Brain pericyte (primary cell): ENCODE results near the gene ELOVL2.

Source experiments
- DNase-seq: peaks from one replicate; pipeline ENCODE4 v3.0.0-alpha.2; 2012; ENCODE audit warnings: low read depth, low spot score

Gene ELOVL2

DNA sequence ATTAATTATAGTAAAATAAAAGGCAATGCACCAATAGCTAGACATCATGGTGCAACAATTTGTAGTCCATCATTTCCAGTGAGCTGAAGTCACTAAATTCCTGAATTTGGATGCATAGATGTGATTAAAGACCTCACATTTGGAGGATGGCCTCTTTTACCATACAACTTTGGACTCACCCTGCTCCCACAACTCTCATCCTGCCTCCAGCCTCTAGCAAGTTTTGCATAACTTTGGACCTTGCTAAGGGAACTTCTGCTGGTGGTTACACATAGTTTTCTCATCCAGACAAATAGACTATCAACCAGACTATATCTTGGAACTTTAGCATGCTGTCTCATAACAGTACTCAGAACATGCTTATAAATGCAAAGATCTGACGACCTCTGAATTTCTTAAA, 12.8 kb upstream of the ELOVL2 start:
- no peak for DNase-seq

DNA sequence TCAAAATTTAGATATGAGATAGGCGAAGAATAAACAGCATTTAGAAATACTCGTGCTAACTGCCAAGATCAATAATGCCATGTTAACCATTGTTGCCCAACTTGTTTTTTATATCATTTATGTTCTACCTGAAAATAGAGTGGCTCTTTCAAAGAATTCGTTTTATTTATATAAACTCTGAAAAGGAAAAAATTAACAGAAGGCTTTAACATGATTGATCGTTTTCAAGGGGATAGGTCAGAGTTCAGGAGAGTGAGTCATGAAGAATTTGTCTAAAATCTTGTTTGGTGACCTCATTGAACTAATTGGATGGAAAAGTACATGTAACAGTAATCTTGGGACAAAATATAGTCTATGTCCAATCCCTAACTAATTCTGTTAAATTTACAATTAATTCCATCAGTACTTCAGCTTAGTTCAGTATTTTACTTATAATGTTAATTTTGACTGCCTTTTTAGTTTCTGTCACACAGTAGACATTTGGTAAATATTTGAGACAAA, 11.1 kb upstream of the ELOVL2 start:
- DNase-seq = no peak

DNA sequence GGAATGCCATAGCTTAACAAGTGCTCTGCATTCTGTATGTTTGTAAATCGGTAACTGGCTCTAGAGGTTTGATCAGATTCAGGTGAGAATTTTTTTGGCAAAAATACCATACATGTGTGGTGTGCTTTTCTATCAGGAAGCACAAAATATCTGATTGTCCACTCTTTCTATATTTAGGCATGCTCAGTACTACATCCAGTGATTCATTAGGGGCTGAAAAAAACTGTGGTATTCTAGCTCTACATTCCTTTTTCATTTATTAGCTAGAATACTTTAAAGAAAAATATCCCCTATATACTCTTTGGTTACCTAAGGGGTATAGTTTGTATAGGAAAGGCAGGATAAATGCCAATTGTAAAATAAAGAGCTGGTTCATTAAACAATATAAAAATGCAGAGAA, 10.6 kb upstream of the ELOVL2 start:
- DNase-seq = no peak

DNA sequence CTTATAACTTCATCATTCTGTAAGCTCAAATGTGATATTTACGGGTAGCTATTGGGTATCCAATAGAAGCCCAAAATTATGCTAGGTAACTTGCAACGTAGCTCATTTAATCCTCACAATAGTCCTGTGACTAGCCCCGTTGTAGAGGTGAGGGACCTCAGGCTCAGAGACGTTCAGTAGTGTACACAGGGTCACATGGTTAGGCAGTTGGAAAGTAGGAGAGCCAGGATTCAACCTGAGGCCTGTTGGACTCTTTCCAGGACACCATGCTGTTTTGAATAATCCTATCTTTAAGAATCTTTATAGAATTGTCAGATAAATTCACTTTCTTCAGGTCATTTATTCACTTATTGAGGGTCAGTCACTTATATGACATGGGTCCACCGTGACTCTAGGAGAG, 9.2 kb upstream of the ELOVL2 start:
- DNase-seq = no peak

DNA sequence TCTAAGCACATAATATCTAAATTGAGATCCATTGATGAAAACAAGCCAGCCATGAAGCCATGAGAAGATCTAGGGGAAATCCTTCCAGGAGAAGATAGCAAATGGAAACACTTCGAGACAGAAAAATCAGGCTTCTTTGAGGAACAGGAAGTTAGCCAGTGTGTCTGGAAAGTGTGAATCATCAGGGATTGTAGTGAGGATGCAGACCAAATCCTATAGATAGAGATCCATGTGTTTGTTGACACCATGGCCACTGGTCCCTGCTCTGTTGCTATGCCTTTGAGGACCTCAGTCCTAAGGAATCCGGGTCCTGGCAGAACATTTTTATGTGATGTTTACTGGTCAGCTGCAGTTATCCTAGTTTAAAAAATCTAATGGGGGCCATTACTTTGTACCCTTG, 6.6 kb upstream of the ELOVL2 start:
- DNase-seq = no peak

DNA sequence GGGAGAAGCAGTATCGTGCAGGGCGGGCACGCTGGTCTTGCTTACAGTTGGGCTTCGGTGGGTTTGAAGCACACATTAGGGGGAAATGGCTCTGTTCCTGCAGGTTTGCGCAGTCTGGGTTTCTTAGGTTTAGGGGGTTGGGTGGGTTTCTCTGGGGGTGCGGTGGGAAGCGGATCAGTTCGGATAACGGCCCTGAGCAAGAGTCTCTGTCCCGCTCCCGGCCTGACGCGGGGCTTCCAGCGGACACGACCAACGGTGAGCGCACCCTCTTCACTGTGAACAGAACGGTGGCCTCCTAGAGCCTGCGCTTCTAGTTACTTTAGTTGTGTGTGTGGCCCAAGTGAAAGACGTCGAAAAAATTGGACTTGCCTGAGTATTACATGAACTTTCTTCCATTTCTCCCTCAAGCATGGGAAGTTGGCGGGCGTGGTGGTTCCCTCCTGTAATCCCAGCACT, 635 bp upstream of the ELOVL2 start:
- no peak for DNase-seq

DNA sequence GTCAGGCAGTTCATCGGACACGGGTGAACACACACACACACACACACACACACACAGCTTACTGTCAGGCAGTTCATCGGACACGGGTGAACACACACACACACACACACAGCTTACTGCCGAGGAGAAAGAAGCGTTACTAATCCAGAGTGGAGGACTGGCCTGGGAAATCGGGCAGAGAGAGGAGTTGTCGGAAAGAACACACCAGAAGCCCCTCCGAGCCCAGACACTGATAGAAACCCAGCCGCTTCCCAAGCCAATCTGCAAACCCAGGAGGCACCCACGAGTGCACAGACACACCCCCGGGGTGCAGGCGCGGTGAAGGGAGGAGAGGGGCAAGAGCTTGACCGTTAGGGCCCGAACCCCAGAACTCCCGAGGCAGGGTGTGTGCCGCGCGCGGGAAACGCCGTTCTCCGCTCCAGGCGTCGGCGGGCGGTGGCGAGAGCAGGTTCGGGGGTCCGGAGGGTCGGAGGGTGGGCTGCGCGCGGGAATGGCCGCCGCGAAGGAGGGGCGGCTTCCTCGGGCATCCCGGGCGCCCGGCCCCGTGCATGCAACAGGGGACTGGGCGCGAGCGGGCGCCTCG, 636 bp downstream of the ELOVL2 start:
- no peak for DNase-seq

DNA sequence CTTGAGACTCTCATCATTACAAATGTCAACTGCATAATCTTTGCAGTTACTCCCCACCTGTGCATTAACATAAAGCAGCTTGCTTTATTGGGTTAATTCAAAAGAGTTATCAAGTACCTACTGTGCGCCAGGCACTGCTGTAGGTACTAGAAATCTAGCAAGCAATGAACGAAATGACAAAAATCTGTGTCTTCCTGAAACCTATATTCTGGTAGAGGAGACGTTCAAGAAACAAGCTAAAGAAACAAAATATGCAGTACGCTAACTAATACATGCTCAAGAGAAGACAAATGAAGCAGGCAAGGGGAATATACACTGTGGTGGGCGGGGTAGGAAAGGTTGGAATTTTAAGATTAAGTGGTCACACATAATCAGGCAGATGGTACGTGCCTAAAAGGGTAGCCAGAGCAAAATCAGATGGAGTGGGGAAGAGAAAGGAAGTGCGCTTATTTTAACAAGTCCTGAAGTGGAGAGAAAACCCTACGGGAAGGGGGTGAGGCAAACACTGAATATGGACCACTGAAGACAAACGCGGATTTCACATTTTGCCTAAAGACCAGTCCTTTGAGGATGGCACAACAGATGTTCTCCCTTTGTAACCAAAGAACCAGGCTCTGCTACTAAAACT, 1.2 kb downstream of the ELOVL2 start:
- no peak for DNase-seq

DNA sequence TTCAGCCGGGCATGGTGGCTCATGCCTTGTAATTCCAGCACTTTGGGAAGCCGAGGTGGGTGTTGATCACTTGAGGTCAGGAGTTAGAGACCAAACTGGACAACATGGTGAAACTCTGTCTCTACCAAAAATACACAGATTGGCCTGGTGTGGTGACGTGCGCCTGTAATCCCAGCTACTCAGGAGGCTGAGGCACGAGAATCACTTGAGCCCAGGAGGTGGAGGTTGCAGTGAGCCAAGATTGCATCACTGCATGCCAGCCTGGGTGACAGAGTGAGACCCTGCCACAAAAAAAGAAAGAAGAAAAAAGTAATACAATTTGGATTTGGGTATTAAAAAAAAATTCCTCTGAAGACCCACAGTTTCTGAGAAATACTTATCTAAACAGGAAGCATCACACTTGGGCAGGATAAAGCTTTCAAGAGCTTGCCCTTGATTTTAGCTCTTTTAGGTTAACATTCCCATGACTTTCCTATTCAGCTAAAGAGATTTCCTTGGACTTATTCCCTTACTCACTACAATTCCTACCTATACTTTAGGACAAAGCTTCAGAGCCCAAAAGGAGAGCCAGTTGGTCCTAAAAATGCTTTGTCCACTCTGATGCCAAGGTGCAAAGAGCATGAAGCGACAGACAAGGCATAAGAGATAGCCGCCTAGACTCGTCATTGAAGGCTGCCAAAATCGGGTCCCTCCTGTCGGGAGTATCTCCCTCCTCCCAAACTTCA, 1.9 kb downstream of the ELOVL2 start:
- no peak for DNase-seq

DNA sequence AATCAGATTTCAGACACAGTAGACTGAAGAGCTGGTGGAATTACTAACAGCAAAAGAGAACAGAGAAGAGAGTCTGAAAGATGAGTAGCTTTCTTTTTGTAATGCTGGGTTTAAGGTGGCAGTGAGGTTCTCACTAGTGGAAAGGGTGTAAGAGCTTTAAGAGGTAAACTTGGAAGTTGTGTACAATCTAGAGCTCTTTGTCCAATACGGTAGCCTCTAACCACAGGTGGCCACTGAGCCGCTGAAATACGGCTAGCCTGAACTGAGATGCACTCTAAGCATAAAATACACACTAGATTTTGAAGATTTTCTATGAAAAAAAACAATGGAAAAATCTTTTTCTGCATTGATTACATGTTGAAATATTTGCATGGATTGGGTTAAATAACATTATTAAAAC, 4.0 kb downstream of the ELOVL2 start:
- no peak for DNase-seq

DNA sequence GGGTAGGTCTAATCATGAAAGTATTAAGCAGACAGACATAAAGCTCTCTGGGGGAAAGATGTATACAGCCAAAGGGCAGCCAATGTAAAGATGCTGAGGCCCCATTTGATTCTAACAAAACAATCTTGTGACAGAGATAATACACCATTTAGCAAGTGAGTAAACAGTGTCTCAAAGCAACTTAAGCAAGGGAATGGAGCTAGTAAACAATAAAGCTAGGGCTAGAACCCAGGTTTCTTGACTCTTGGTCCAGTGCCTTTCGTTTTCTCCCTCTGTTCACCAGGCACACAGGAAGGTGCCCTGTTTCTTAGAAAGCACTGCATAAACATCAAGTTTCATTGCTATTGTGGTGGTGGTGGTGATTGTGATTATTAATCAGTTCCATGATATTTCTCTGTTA, 5.1 kb downstream of the ELOVL2 start:
- no peak for DNase-seq

DNA sequence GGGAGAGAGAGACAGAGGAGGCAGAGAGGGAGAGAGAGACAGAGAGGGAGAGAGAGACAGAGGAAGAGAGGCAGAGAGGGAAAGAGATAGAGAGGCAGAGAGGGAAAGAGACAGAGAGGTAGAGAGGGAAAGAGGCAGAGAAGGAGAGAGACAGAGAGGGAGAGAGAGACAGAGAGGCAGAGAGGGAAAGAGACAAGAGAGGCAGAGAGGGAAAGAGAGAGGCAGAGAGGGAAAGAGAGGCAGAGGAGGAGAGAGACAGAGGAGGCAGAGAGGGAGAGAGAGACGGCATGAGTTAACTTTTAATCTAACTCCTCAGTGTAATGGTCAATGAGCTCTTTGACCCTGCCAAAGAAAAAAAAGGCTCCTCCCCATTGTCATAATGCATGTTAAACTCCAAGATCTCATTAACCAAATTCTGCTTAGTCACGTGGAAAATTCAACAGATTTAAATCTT, 7.1 kb downstream of the ELOVL2 start:
- no peak for DNase-seq

DNA sequence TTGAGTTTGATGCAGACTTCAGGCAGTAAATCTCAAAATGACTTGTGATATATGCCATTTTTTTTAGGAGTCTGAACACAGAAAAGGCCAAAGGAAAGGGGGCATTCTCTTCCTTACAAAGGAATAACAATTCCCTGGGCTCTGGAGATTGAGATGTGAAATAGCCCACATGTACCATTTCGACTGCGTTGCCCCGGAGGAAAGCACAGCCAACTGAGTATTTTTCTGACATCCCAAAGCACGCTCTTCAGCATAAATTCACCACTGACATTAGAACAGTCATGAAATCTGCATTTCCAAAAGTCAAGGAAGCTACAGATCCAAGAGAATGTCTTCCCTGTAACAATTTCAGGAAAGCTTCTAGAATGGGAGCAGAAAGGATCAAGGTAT, 7.8 kb downstream of the ELOVL2 start:
- no peak for DNase-seq

DNA sequence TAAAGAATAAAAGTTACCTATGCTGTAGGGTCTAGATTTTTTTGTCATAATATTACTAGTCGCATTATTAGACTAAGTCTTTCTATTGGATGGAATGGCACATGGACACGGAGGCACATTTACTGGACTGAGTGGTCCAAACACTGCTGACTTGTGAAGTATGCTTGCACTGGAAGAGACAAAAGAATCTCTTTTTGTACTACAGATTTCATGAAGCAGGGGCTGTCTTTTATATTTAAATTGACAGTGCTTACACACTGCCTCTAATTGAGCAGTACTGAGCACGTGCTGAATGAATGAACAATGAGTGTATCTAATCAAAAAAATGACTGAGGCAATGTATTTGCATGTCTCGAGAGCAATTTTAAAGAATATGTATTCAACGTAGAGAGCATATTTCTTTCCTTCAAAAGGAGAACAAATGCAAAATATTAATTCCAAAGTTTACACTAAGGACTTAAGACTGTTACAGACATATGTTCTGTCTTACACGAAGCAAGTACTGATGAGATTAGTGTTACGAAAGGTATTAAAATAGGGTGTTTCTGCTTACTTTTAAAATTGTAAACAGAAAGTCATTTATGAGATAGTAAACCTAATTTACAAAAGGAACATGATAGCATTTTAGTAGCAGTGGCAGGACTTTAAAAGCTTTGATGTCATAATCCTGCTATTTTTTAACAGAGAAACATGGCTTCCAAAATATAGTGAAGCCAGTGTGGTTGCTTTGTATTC, 8.3 kb downstream of the ELOVL2 start:
- no peak for DNase-seq

DNA sequence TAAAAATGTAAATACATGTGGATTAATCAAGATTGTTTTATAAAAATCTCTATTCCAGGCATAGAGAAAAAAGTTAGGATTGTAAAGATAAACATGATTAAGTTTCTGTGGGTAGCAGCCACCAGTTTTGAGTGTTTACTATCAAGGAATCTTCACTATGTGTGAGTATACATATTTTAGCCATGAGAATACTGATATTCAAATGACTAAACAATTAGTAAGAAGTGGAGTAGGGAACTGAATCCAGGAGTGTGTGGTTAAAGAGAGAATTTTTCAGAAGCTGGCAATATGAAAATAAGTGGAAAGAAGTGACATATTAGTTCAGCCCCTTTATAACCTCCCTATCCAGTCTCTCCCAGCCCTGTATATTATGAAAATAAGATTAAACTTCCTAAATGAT, 10.3 kb downstream of the ELOVL2 start:
- DNase-seq = no peak

DNA sequence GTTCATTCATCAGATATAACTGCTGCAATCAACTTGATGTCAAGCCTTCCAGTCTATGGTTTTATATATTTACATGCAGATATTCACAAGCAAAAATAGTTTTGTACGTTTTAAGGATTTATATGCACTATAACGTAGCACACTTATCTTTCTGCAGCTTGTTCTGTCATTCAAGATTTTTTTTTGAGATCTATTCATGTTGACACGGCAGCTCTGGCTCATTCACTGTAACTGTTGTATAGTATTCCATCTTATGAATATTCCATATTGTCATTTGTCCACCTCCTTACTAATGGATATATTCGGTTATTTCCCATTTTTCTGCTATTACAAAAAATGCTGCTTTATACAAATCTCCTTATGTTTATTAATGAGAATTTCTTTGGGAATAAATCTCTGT, 13.2 kb downstream of the ELOVL2 start:
- no peak for DNase-seq

DNA sequence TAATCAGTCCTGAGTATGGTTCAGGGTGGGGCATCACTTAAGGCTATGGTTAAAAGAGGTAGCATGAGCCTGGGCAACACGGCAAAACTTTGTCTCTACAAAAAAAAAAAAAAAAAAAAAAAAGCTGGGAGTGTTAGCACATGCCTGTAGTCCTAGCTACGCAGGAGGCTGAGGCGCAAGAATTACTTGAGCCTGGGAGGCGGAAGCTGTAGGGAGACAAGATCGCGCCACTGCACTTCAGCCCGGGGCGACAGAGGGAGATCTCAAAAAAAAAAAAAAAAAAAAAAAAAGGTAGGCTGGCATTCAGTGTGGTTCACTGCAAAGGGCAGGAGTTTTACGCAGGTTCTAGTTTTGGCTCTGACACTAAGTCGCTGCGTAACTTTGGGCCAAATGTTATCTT, 15.1 kb downstream of the ELOVL2 start:
- no peak for DNase-seq

DNA sequence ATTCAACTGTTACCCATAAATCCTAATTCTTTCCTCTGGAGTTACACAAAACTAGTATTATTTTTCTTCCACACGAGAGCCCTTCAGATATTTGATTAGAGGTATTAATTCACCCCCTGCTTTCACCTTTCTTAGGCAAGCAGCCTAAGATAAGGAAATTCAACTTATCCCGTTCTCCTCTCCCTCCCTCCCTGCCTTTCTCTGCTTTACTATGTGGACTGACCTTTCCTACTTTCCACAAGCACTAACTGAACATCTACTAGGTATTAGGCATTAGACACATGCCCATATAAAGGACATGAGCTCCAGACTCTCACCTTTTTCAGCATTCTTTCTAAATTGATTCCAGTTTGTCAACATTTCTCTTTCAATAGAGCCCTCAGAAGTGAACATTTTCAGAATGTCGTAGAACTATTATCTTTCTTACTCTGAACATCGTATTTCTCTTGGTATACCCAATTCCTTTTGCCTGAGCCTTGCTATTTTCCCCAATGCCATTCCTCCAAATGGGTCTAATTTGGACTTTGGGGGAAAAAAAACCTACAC, 16.5 kb downstream of the ELOVL2 start:
- no peak for DNase-seq

DNA sequence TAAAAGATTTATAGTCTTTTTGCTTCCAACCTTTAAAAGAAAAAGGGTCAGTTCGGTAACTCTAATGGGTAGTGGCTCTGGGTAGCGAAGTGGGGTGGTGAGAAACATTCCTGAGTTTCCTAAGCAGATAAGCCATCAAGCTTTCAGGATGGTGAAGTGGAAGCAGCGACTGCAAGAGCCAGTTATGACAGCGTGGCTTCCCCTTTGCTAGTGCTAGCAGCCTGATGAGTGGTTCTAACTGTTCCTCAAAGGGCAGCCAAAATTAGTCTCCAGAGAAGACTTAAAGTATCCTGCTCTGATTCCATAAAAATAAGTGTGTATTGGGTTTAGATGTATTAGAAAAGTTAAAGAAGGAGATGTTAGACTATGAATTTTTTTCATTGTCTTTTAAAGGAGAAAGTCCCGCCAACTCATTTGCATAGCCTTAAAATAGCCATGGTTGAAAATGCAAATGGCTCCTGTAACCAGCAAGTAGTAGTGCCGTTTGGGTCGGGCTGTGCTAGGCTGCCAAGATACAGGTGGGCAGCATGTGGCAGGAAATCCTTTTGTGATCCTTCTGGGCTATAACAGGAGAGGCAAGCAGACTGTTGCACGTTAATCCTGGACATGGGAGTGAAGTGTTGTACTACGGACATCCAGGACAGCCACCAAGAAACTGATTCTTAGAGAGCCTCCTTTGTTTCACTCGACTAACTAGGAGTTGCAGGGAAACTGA, 18.0 kb downstream of the ELOVL2 start:
- DNase-seq = no peak

DNA sequence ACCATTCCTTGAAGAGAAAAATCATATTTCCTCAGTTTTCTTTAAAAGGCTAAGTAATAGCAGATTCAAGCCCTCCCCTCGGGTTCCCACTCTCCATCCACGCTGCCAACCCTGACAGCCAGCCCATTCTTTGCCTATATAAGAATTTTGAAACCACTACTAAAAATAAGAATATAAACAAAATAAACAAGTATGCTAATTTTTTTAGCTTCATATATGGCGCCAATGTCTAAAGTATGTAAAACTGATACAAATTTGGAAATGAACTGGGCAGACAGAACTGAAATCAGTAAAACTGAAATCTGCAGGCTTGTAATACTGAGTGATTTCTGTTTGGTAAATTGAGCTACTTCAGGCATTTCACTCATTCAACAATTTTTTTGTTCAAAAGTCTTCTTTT, 19.0 kb downstream of the ELOVL2 start:
- no peak for DNase-seq

DNA sequence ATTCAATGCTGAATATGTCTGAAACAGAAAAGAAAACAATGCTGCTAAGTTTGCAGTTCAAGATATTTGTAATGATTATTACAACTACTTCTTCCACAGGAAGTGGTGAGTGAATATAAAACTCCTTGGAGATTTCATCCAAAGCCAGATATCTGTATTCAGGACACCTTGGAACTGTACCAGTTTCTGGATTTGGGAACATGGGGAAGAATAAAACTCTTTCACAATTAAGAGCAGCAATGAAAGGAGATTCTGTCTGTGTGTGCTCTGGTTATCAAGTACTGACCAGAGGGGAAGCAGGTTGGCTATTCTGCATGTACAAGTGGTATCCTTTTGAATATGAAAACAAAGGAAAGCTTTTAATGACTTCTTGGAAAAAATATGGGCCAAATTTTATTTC, 21.1 kb downstream of the ELOVL2 start:
- no peak for DNase-seq
